ENCODE measurements around the gene RHOH. TPM values are rescaled to one million over a fixed set of nuclear protein-coding genes. Genes with fewer than 3 reads are reported as not detected.

The RHOH gene
- total and polyA plus RNA-seq, 2 of the 13 experiments (the other 11 are each of a cell fraction or from before 2014, with no cell fraction given) = 0.57 TPM; not detected in 1

DNA sequence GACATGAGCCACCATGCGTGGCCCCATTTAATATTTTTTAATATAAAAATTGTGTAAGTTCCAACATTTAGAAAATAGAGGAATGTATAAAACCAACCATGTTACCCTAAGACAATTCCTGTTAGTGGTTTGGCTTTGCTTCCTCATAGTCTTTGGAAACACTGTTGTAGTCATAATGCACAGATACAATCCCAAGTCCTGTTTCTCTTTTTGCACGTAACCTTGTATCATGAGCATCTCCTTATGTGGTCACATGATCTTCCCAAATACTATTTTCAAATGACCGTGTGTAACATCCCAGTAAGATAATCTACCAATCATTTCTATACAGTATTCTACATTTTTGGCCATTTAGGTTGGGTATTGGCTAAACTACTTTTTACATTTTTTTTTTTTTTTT lies 13.9 kb upstream of the RHOH start:
- H2AFZ ChIP-seq (ENCODE audit: low read length) = no peak overlapping the region
- ChIA-PET POLR2A (no interaction called here), CTCF (ENCODE audit: low intra/inter-chr PET ratio, low total read pairs) (no interaction called here)
- no peak overlapping the region for H3K4me3 ChIP-seq (replicated peaks in 1 of 3; ENCODE audit: insufficient read depth in 1 of 3, low read depth in 2 of 3, low read length in 3 of 3)
- BruUV-seq (replicated peaks) = no TSS peak
- TF ChIP-seq RELA (CRISPR knock-in tag; IDR thresholded peaks at IDR 0.05) = no peak
- no peak overlapping the region for H3K27ac ChIP-seq (ENCODE audit: extremely low read length, insufficient read depth, low read length)
- no peak overlapping the region for H3K4me2 ChIP-seq (ENCODE audit: low read depth, low read length)
- DNase-seq (ENCODE audit: low spot score) = no peak
- no peak for ATAC-seq
- no peaks in the 10 kb centered on the region for H3K36me3 ChIP-seq (replicated peaks in 1 of 2; ENCODE audit: control insufficient read depth in 1 of 2, insufficient read depth in 2 of 2, low read length in 2 of 2)
- no peaks in the 10 kb centered on the region; a peak in 1 of 5 replicates for H3K27me3 ChIP-seq (ENCODE audit: control insufficient read depth in 1 of 2, insufficient read depth in 2 of 2, low read length in 2 of 2)
- H3K9ac ChIP-seq (ENCODE audit: insufficient read depth, low read depth, low read length) = no peak overlapping the region
- H3K4me1 ChIP-seq (ENCODE audit: insufficient read depth, low read length) = no peaks in the 10 kb centered on the region
- no peak for FAIRE-seq
- no peaks in the 10 kb centered on the region for H4K20me1 ChIP-seq (ENCODE audit: insufficient read depth, low read length)
- H3K79me2 ChIP-seq (ENCODE audit: insufficient read depth, low read length) = no peaks in the 10 kb centered on the region
- in situ Hi-C loops (cut with HindIII; ENCODE audit: extremely low pct_ligation_motif_present, low pct_unique_long_range_greater_than_20kb) = no loop called here
- intact Hi-C loops (cut with micrococcal nuclease; ENCODE audit: unreplicated experiment) = no loop called here
- H3K9me3 ChIP-seq (ENCODE audit: low read length) = no peaks in the 10 kb centered on the region
- WGBS (ENCODE audit: low lambda C conversion rate) = 67% methylated on average over 3 of the region's 3 CpGs

DNA sequence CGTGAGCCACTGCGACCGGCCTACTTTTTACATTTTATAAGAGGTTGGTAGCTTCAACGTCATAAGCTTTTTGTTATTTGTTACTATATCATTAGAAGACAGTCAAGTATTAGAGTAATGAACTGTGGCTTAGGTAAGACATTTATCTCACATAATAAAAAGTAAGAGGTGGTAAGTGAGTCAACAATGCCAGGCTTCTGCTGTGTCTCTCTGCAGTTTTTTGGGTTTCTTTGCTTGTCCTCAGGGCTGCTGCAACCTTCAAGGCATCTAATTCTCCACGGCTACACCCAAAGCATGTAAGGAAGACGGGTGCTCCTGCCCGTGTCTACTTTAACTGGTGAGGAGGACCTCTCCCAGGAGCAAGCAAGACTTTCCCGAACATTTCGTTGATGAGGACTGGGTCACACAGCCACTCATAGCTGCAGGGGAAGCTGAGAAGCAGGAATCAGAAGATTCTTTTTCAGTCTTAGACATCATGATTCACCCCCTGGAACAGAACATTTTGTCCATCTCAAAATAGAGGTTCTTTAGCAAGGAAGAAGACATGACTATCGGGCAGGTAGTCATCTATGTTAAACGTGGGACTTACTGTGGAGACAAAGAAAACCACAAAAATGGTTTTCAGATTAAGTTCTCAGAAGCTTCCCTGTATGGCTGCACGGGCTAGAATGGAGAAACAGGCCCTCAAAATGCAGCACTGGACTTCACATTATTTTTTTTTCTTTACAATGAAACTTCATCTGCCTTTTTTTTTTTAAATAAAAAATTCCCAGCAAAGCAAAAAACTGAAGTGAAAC lies 13.0 kb upstream of the RHOH start:
- in situ Hi-C loops (cut with HindIII; ENCODE audit: extremely low pct_ligation_motif_present, low pct_unique_long_range_greater_than_20kb) = no loop called here
- FAIRE-seq = no peak

More for the DNA sequence above, 13.0 kb upstream of the RHOH start:
- CTCF ChIA-PET (ENCODE audit: low intra/inter-chr PET ratio, low total read pairs) = no interaction called here
- 53% methylated on average over 12 of the region's 12 CpGs for WGBS (ENCODE audit: low lambda C conversion rate)
- POLR2A ChIA-PET = no interaction called here
- Histone ChIP-seq H4K20me1 (ENCODE audit: insufficient read depth, low read length) (no peaks in the 10 kb centered on the region), H3K9me3 (ENCODE audit: low read length) (no peaks in the 10 kb centered on the region), H3K4me1 (ENCODE audit: insufficient read depth, low read length) (peaks cover 2% of the 10 kb centered on the region), H3K4me2 (ENCODE audit: low read depth, low read length) (no peak overlapping the region), H3K4me3 (replicated peaks in 1 of 3; ENCODE audit: insufficient read depth in 1 of 3, low read depth in 2 of 3, low read length in 3 of 3) (no peak overlapping the region), H3K9ac (ENCODE audit: insufficient read depth, low read depth, low read length) (no peak overlapping the region), H3K27me3 (ENCODE audit: control insufficient read depth in 1 of 2, insufficient read depth in 2 of 2, low read length in 2 of 2) (no peaks in the 10 kb centered on the region), H3K36me3 (replicated peaks in 1 of 2; ENCODE audit: control insufficient read depth in 1 of 2, insufficient read depth in 2 of 2, low read length in 2 of 2) (no peaks in the 10 kb centered on the region), H2AFZ (ENCODE audit: low read length) (no peak overlapping the region), H3K79me2 (ENCODE audit: insufficient read depth, low read length) (no peaks in the 10 kb centered on the region), H3K27ac (ENCODE audit: extremely low read length, insufficient read depth, low read length) (no peak overlapping the region)
- intact Hi-C loops (cut with micrococcal nuclease; ENCODE audit: unreplicated experiment) = no loop called here
- TF ChIP-seq, protein P1, sequence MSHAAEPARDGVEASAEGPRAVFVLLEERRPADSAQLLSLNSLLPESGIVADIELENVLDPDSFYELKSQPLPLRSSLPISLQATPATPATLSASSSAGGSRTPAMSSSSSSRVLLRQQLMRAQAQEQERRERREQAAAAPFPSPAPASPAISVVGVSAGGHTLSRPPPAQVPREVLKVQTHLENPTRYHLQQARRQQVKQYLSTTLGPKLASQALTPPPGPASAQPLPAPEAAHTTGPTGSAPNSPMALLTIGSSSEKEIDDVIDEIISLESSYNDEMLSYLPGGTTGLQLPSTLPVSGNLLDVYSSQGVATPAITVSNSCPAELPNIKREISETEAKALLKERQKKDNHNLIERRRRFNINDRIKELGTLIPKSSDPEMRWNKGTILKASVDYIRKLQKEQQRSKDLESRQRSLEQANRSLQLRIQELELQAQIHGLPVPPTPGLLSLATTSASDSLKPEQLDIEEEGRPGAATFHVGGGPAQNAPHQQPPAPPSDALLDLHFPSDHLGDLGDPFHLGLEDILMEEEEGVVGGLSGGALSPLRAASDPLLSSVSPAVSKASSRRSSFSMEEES (CRISPR knock-in tag; IDR thresholded peaks at IDR 0.05) = no peak
- TF ChIP-seq NCOA5 (CRISPR knock-in tag; IDR thresholded peaks at IDR 0.05) = no peak
- ATAC-seq = no peak
- BruUV-seq (replicated peaks) = no TSS peak
- DNase-seq (ENCODE audit: low spot score) = no peak

Data from HepG2 (cell line).